HG03066 (cell line): Measurements from ENCODE around the gene PICK1.
"Not testable (repeated sequence)": the region's sequence is repeated elsewhere in the genome, so short reads cannot be mapped to it uniquely, and the experiment has no call there.

Experiments used
- ATAC-seq: cut with Tn5 transposase; IDR thresholded peaks from one replicate; pipeline ENCODE4 v1.9.1; 2021; ENCODE audit warnings: low read depth; ENCODE audit not compliant: unreplicated experiment

Gene PICK1

DNA sequence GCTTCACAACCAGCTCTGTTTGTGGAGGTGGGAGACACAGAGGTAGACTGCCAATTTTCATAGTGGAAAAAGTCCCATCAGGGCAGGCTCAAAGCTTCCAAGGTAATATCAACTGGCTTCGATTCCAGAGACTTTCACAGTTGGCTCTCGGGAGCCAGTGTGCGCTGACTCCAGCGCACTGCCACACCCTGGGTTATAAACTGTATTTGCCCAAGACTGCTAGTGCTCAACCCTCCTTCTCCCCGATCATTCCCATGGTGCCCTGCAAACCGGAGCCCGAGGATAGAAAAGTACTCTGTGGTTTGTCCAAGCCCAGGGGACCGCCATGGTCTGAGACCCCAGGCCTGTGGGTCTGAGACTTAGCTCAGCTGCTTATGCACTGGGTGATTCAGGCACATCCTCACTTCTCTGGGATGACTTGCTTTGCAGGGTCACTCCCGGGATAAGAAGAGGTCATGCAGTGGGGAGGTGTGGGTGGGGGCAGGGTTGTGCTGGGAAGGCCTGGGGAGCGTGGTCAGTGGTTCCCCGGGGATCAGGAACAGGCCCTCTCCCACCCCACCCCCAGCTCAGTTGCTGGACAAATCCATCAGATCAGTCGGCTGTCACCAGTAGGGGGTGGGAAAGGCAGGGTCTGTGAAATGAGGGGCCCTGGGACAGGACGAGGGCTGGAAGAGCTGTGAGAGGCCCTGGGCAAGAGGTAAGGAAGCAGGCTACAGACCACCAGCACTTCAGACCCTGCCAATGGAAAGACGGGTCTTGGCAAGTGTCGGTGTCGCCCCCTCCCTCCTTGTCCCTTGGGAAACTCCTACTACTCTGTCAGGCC, 26.7 kb upstream of the PICK1 start:
- ATAC-seq: no peak

DNA sequence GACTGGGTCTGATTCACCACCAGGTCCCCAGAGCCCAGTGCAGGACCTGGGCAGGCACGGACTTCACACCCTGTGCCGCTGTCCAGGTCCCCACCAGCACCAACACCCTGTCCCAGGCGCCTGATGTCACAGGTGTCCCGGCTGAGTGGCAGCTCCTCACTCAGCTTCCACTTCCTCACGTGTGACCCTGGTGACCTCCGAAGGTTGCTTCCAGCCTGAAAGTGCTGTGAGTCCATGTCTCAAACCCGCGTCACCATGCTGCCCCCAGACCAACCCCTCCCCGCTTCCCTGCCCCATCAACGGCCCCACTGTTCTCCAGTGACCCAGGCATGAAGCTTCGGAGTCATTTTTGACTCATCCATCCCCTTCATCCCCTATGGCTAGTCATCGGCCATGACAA, 25.7 kb upstream of the PICK1 start:
- no peak for ATAC-seq

DNA sequence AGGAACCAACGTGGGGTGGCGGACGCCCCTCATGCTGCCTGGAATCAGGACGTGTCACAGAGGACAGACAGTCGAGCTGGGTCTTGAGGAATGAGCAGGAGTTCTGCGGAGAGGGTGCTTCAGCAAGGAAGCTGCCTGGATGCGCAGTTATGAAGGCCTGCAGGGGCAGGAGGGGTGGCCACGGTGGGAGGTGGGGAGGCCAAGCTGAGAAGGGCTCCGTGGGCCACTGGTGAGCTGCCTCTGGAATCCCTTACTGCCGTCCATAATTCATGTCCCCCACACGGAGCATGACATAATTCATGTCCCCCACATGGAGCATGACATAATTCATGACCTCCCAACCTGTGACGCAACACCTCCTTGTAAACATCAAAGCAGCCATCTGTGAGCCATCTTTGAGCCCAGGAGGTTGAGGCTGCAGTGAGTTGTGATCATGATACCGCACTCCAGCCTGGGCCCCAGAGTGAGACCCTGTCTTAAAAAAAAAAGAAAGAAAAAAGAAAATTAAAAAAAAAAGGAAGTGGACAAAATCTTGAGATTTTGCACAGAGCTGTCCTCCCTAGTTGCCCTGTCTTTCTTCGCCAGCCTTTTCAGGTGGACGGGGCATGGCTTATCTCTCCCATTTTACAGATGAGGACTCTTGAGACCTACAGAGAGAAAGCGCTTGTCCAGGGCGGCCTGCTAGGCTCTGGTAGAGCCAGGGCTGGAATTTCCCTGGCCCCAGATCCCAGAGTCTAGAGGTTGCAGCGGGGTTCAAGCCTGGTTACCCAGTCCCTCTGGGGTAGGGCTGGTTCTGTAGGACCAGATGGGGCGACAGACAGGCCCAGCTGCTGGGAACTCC, 24.3 kb upstream of the PICK1 start:
- ATAC-seq: no peak

DNA sequence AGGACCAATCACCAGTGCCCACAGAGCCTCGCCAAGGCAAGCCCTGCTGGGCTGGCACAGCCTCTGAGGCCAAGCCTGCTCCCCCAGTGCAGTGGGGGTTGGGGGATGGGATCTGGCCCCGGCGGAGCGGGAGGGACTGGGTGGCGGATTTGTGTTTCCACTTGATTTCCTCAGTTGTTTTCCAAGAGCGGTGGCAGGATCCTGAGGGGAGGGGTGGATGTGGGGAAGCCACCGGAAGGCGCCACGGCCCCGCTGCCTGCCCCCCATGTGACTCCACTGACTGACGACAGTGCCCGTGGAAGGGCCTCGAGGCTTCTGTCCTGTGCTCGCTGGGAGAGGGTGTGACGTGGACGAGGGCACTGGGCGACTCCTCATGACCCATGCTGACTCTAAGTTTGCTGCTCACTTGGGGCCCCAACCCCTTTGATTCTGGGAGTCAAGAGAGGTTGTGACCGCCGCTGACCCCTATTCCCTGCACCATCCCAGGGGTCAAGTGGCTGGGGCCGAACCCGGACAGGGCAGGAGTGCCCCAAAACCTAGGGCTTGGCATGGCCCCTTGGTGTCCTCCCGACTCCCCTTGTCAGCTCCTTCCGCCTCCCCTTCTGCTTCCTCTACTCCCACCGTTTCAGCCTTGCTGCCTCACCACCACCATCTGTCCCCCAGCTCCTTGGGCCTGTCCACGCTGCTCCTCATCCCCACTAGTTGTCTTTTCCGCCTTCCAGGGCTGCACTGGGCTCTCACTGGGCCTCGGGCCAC, 23.5 kb upstream of the PICK1 start:
- ATAC-seq: no peak

DNA sequence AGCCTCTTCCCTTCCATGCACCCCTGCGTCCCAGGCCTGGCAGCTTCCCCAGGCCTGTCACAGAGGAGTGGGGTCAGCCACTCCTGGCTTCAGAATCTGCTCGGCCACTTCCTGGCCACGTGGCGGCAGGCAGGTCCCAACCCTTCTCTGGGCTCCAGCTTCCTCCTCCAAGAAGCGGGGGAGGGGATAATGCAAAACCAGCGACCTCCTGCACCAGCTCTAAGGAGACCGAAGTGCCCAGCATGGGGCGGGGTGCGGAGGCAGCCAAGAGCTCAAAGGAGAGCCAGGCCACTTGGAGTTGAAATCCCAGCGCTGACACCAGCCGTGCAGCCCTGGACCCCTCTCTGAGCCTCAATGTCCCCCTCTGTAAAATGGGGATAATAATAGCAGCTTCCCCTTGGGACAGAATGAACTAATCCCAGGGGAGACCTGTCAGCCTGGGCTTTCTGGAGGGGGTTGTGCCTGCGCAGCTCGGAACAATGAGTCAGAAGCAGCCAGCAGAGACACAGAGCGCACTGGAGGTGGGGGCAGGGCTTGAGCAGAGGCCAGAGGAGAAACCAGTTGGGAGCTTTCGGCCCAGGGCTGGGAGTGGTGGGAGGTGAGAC, 22.8 kb upstream of the PICK1 start:
- ATAC-seq: no peak

DNA sequence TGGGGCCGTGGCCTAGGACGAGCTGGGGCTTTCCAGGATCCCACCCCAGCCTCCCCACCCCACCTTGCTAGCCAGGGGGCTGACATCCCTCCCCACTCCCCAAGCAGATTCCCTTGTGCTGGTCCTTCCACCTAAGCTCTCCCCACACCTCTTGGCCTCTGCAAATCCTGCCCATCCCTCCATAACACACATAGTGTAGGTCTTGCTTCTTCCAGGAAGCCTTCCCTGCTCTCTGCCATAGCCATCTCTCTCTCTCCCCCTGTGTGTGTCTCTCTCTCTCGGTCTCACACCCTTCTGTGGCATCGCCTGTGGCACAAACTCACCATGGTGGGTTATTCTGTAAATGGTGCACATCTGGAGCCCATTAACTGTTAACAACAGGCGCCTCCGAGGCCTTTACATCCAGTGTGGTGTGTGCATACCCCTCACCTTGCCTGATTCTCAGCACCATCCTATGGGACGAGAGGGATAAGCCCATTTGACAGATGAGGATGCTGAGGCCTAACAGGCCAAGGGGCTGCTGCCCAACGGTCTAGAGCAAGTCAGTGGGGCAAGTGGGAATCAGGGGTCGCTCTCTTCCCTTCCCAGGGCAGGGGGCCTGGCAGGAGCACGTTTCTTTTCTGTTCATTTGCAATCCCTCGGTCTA, 22.2 kb upstream of the PICK1 start:
- no peak for ATAC-seq

DNA sequence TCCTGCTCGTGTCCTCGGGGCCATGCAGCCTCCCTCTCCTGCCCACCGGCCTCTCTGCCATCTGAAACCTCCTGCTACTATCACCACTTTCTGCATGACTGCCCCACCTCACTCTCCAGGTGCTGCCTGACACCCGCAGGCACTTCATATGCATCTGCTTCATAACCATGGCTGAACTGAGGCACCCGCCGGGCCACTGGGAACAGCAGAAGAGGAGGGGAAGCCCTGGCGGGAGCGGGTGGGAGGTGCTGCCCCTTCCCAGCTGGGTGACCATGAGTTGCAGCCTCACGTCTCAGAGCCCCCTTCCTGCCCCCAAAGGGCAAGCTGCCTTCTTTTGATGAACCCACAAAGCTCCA, 21.7 kb upstream of the PICK1 start:
- ATAC-seq: no peak

DNA sequence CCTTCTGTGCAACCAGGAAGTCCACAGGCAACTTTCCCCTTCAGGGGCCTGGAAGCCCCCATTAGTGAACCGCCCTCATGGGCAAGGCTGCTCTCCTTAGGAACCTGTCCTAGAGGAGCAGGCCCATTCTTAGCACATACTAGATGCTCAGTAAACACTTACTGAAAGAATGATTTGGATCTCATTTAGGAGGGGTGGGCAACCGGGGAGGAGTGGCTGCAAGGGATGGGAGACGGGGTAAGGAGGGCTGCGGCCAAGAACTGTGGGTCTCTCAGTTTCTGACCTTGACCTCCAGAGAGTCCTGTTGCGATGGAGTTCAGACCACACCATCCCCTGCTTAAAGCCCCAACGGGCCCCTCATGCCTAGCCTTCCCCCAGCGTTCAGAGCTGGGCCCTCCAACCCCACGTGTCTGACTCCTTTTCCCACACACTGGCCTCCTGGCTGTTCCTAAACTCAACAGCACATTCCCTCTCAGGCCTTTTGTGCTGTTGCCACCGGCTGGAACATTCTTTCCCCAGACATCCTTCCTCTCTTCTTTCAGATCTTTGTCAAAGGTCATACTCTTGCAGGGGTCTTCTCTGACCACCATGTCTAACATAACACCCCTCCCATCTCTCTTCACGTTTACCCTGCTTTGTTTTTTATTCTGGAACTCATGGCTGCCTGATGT, 20.7 kb upstream of the PICK1 start:
- no peak for ATAC-seq

DNA sequence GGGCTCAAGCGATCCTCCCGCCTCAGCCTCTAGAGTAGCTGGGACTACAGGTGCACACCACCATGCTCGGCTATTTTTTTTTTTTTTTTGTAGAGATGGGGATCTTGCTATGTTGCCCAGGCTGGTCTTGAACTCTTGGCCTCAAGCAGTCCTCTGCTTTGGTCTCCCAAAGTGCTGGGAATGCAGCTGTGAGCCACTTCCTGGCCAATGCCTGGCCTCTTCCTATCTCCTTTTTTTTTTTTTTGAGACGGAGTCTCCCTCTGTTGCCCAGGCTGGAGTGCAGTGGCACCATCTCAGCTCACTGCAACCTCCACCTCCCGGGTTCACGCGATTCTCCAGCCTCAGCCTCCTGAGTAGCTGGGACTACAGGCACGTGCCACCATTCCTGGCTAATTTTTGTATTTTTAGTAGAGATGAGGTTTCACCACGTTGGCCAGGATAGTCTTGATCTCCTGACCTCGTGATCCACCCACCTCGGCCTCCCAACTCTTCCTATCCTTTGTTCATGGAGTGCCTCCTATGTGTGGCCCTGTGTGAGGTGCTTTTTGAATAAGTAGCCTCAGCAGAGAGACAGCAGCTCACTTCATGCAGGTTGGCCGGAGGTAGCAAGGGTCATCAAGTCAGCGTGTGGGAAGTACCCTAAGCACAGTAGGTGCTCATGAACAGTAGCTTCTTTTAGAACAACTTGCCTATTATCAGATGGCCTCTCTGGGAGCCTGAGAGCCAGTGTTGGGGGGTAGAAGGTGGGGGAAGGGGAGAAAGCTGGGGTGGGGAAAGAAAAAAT, 19.6 kb upstream of the PICK1 start:
- not testable (repeated sequence) for ATAC-seq

DNA sequence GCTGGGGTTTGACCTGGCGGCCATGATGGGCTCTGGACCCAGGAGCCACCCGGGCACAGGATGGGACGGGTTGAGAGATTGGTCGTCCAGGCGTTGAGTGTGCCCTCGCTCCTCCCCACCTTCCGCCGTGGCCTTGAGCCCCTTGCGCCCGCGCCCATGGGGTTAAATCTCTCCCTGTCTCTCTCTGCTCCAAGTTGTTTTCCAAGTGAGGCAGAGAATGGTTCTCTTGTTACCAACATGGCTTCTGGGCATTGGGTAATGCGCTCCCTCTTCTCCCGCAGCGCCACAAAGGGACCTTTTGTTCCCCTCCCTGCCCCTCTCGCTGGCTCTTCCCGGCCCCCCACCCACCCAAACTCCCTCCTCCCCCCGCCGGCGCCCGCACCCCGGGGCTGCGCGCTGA, 18.8 kb upstream of the PICK1 start:
- ATAC-seq: no peak

DNA sequence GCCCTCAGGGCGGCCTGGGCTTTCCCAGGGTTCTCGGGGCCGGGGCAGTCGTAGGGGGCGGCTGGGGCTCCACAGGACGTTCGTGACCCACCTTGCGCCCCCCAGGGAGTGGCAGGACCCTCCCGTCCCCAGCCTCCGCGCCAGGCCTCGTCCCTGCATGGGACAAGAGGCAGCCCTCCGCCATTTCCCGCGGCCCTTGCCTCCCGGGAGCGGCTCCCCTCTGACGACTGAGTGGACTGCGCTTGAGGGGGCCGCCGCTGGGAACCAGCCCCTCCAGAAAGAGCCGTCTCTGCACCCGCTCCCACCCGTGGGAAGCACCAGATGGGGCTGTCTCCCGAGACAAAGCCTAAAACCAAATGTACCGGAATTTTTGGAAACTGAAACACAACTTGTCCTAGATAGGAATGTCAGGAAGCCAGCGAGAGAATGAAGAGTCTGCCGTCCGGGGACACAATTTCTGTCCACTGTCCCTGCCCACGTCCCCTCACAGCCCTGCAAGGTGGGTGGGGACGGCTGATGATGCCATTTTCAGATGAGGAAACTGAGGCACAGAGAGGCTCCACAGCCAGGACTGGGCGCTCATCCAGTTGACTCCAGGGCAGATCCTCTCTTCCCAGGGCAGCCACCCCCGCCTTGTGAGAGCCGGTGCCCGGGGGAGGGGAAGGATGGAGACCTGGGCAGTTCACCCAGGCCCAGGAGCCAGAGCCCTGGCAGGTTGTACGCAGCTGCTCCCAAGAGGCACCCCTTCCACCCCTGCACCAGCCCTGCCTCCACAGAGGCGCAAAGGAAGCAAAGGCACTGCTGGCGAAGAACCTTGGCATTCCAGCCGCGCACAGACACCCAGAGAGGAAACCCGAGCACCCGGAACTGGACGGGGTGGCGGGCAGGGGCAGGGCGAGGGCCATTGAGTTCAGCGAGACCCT, 18.1 kb upstream of the PICK1 start:
- ATAC-seq: no peak

DNA sequence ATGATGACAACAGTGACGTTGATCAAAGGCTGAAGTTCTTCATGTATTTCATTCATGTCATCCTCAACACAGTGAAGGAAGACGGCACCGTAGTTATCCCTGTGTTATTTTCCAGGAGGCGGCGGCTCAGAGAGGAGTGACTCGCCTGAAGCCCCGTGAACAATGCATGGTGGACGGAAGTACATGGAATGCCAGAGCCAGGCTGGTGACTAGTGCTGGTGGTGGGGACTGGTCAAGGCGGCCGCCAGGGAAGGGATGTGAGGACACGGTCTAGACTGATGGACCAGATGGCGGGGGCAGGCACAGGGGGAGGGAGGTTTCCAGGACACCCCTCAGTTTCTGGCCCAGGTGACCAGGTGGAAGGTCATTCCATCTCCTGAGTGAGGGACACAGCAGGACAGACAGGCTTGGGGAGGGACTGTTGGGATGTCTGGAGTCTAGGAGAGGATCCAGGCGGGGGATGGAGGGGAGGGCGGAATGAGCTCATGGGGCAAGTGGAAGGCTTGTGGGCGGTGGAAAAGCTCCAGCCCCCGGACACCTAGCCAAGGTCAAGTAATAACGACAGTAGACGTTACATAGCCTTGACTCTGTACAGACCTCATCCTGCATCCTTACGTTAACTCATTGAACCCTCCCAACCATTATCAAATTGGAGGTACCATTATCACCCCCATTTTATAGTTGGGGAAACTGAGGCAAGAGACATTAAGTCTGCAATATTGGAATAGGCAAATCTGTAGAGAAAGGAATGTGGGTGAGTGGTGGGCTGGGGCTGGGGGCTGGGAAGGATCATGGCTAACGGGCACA, 16.0 kb upstream of the PICK1 start:
- no peak for ATAC-seq

DNA sequence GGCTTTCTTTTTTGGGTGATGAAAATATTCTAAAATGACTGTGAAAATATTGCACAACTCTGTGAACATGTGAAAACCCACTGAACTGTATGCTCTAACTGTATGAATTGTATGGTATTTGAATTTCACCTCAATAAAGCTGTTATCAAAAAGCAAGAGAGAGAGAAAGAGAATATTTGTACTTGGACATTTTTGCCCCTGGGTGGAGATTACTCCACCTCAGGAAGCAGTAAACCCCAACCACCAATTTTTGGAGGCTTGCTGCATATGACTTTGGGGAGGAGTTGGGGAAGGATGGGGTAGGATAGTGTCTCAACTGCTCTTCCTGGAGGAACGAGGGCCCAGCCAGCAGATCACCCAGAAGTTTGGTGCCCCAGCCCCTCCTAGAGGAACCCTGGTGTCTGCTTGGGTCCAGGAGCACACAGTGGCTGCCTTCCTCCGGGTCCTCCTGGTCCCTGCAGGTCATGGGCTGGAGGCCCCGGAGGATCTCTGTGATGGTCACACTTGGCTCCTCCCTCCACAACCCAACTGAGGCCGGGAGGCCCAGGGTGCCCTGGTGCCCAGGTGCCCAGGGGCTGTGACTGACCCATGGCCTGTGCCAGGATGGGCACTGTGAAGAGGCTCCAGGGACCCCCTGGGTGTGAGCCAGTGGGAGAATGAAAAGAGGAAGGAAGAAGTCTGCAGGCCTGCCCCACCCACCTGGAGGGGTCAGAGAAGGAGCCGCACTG, 15.3 kb upstream of the PICK1 start:
- no peak for ATAC-seq

DNA sequence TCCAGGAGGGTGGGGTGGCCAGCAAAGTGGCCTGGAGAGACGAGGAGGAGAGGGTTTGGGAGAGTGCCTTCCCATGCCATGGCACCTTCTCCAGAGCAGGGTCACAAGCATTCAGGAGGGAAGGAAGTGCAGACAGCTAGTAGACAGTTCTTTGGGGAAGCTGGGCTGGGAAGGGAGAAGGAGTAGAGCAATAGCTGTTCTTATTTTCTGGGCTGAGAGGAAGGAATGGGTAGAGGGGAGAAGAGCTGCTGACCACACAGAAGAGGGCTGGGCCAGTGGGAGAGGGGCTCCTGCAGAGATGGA, 14.8 kb upstream of the PICK1 start:
- no peak for ATAC-seq

DNA sequence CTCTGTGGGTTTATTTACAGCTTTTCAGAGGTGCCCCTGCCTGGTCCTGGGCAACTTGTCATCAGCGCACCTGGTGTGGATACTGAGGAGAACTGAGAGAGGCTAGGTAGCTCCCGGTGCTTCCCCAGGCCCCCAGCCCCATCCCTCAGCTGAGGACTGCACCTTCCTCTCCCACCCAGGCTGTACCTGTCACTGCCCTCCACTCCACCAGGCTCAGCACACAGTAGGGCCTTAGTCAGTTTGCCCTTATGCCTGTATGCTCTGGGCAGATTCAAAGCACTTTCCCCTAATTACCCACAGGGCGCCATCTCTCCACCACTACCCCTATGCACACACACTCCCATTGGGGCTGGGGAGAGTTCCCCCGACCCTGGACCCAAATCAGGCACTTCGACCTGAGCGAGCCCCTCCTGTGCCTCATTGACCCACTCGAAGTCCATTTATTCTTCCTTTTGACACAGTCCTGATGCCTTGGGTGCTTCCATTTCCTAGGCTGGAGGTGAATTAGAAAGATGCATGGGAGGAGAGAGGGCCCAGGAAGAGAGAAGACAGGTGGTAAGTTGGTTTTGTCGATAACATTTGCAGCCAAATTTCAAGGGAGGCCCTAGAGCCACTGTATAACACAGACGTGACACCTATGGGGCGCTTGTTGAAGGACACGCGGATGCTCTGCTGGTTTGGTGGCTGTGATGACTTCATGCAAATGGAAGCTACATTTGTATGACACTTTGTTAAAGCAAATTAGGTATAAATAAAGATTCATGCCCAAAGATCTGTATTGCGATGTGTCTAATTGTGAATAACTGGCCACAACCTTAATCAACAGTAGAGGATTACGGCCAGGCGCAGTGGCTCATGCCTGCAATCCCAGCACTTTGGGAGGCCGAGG, 13.8 kb upstream of the PICK1 start:
- no peak for ATAC-seq
